Left lung (tissue), 10 donors: ENCODE data around the gene ALG12. TPM values are rescaled to one million over a fixed set of nuclear protein-coding genes. Genes with fewer than 3 reads are reported as not detected.
"Not testable (repeated sequence)": the region's sequence is repeated elsewhere in the genome, so short reads cannot be mapped to it uniquely, and the experiment has no call there.

ENCODE experiments used
- ATAC-seq: fragments of 200-7000 bp; cut with Tn5 transposase; one replicate; pipeline ENCODE4 v1.9.1; 2020; ENCODE audit warnings: moderate library complexity
- DNase-seq, 4 donors: peaks; one replicate each; pipeline ENCODE4 v3.0.0-alpha.2; 2013 to 2020
- H3K27ac ChIP-seq, 2 donors: fragments of 200-600 bp; sonication (generic) in 1 of 2; one replicate each; pipeline versions ENCODE4 v1.5.0 to v1.8.0; 2020 to 2021
- H3K27me3 ChIP-seq, 2 donors: fragments of 200-600 bp; sonication (generic) in 1 of 2; one replicate each; pipeline versions ENCODE4 v1.5.0 to v1.8.0; 2020 to 2021
- H3K36me3 ChIP-seq, 2 donors: fragments of 200-600 bp; sonication (generic) in 1 of 2; one replicate each; pipeline versions ENCODE4 v1.5.0 to v1.8.0; 2020 to 2021
- H3K4me1 ChIP-seq, 2 donors: fragments of 200-600 bp; one replicate each; pipeline ENCODE4 v1.8.0; 2021
- H3K4me3 ChIP-seq, 2 donors: fragments of 200-600 bp; sonication (generic) in 1 of 2; one replicate each; pipeline versions ENCODE4 v1.5.0 to v1.8.0; 2020 to 2021; ENCODE audit warnings: mild to moderate bottlenecking in 1 of 2
- H3K9me3 ChIP-seq, 2 donors: fragments of 200-600 bp; sonication (generic) in 1 of 2; one replicate each; pipeline versions ENCODE4 v1.5.0 to v1.8.0; 2020 to 2021
- CTCF ChIP-seq, 2 donors: fragments of 200-600 bp; sonication (generic) in 1 of 2; IDR thresholded peaks; one replicate each; pipeline versions ENCODE4 v1.5.0 to v1.8.0; 2021; ENCODE audit warnings: antibody characterized with exemption in 2 of 2
- intact Hi-C, 2 donors: fragments of 100-400 bp; cut with DNase I; formaldehyde crosslinking; loops; one replicate each; pipeline versions ENCODE4 v1.11.2 to v1.14.2; 2022
- polyA plus RNA-seq, 6 donors: library from polyadenylated mRNA; unstranded; fragments of 120-200 nt; gene quantifications; one replicate each; pipeline ENCODE4 v1.2.1, GENCODE V29; 2013; ENCODE audit not compliant: insufficient read length in 6 of 6
- total RNA-seq, 2 donors: library from RNA; stranded (reverse); fragmentation: NEBNext Ultra II Directional; extraction: Animal tissue kit (Norgen Biotek cat#: 25700); gene quantifications; one replicate each; pipeline ENCODE4 v1.2.1, GENCODE V29; 2021
- donor health status: DM: no; HTN: yes; CAD: no.
- donor health status: DM: no; HTN: no; CAD: no.

ALG12 gene
- total and polyA plus RNA-seq, 8 donors: 16.4 to 35.2 (median 24.7) TPM

- Histone ChIP-seq H3K27ac (peak overlapping the region; percentile 77 to 86), H3K36me3 (no peaks in the 10 kb centered on the region), H3K9me3 (no peaks in the 10 kb centered on the region), H3K4me1 (peaks cover 31 to 63% of the 10 kb centered on the region in 2 donors), H3K27me3 (no peaks in the 10 kb centered on the region), H3K4me3 (peak overlapping the region; percentile 27 to 36)
- intact Hi-C loops: no loop called here
- ATAC-seq: peak; percentile 62
- DNase-seq: peak in 3 of 4 donors; percentile 74 to 93 (median 91)
- TF ChIP-seq CTCF (IDR thresholded peaks at IDR 0.05): no peak
Observed at GRCh38 chr22:49948958-49949913, 31.0 kb upstream of the ALG12 start.

- Histone ChIP-seq H3K4me3 (peak overlapping the region; percentile 27 to 36), H3K36me3 (no peaks in the 10 kb centered on the region), H3K27me3 (no peaks in the 10 kb centered on the region), H3K4me1 (peaks cover 23 to 54% of the 10 kb centered on the region in 2 donors), H3K9me3 (no peaks in the 10 kb centered on the region), H3K27ac (peak overlapping the region; percentile 77 to 86)
- ATAC-seq: peak; percentile 13
- DNase-seq: peak in 1 of 4 donors; percentile 84
- intact Hi-C loops: no loop called here
- no peak for TF ChIP-seq CTCF (IDR thresholded peaks at IDR 0.05)
Observed at GRCh38 chr22:49948116-49948957, 30.1 kb upstream of the ALG12 start.

GRCh38 chr22:49947296-49947622 is 29.0 kb upstream of the ALG12 start:
- no peak for DNase-seq
- intact Hi-C loops: no loop called here
- H3K9me3 ChIP-seq: no peaks in the 10 kb centered on the region
- no peaks in the 10 kb centered on the region for H3K36me3 ChIP-seq
- no peak for ATAC-seq
- H3K27ac ChIP-seq: peak overlapping the region; percentile 77 to 86
- H3K4me3 ChIP-seq: peak overlapping the region in 1 of 2 donors; percentile 36
- H3K4me1 ChIP-seq: peaks cover 15 to 43% of the 10 kb centered on the region in 2 donors
- H3K27me3 ChIP-seq: no peaks in the 10 kb centered on the region
- TF ChIP-seq CTCF (IDR thresholded peaks at IDR 0.05): no peak

GRCh38 chr22:49946612-49947295 is 28.5 kb upstream of the ALG12 start:
- Histone ChIP-seq H3K4me3 (peak overlapping the region in 1 of 2 donors; percentile 36), H3K36me3 (no peaks in the 10 kb centered on the region), H3K9me3 (no peaks in the 10 kb centered on the region), H3K27ac (peak overlapping the region in 1 of 2 donors; percentile 77), H3K4me1 (peaks cover 10 to 38% of the 10 kb centered on the region in 2 donors), H3K27me3 (no peaks in the 10 kb centered on the region)
- ATAC-seq: no peak
- DNase-seq: no peak
- intact Hi-C loops: no loop called here
- no peak for TF ChIP-seq CTCF (IDR thresholded peaks at IDR 0.05)

- intact Hi-C loops, H3K36me3 ChIP-seq, H3K9me3 ChIP-seq, ATAC-seq, H3K27me3 ChIP-seq, H3K4me3 ChIP-seq, DNase-seq: not testable (repeated sequence)
- Histone ChIP-seq H3K4me1 (peaks cover 4 to 25% of the 10 kb centered on the region in 2 donors), H3K27ac (peak overlapping the region in 1 of 2 donors; percentile 41)
Observed at GRCh38 chr22:49945042-49945794, 27.0 kb upstream of the ALG12 start.
